Endothelial cell (in vitro differentiated cells): ENCODE data around the gene IL17RA. TPM values are rescaled to one million over a fixed set of nuclear protein-coding genes. Genes with fewer than 3 reads are reported as not detected.

Experiments used
- DNase-seq: peaks from one replicate; pipeline ENCODE4 v3.0.0; 2021; ENCODE audit warnings: low spot score
- H3K27ac Mint-ChIP-seq: one replicate; pipeline ENCODE4 v1.8.0; 2021; ENCODE audit warnings: mixed read lengths, inconsistent platforms; ENCODE audit not compliant: unreplicated experiment
- H3K27me3 Mint-ChIP-seq: one replicate; pipeline ENCODE4 v1.8.0; 2021; ENCODE audit warnings: mild to moderate bottlenecking, moderate library complexity, mixed read lengths, inconsistent platforms; ENCODE audit not compliant: unreplicated experiment
- H3K36me3 Mint-ChIP-seq: one replicate; pipeline ENCODE4 v1.8.0; 2021; ENCODE audit warnings: mild to moderate bottlenecking, low read depth, mixed read lengths, inconsistent platforms; ENCODE audit not compliant: unreplicated experiment
- H3K4me1 Mint-ChIP-seq: one replicate; pipeline ENCODE4 v1.8.0; 2021; ENCODE audit warnings: mild to moderate bottlenecking, mixed read lengths, inconsistent platforms; ENCODE audit not compliant: unreplicated experiment
- H3K4me3 Mint-ChIP-seq: one replicate; pipeline ENCODE4 v1.8.0; 2021; ENCODE audit warnings: mild to moderate bottlenecking, mixed read lengths, inconsistent platforms; ENCODE audit not compliant: unreplicated experiment
- H3K9me3 Mint-ChIP-seq: one replicate; pipeline ENCODE4 v1.8.0; 2021; ENCODE audit warnings: mixed read lengths, inconsistent platforms; ENCODE audit not compliant: unreplicated experiment
- CTCF ChIP-seq: fragments of 200-600 bp; sonication (generic); IDR thresholded peaks from one replicate; pipeline ENCODE4 v1.5.0; 2021; ENCODE audit warnings: antibody characterized with exemption; ENCODE audit not compliant: unreplicated experiment
- total RNA-seq: library from RNA; stranded (reverse); fragmentation: NEBNext Ultra II Directional; extraction: Animal tissue kit (Norgen Biotek cat#: 25700); gene quantifications from one replicate; pipeline ENCODE4 v1.2.1, GENCODE V29; 2021; ENCODE audit not compliant: unreplicated experiment

Gene IL17RA
- total RNA-seq, 1 donor from 2014 or later = 63.7 TPM

GRCh38 chr22:17113600-17113999 lies 28.8 kb downstream of the IL17RA start:
- Mint-ChIP-seq H3K27ac (no peak overlapping the region), H3K9me3 (no peaks in the 10 kb centered on the region), H3K4me3 (no peak overlapping the region), H3K27me3 (peaks cover 18% of the 10 kb centered on the region), H3K4me1 (peaks cover 55% of the 10 kb centered on the region), H3K36me3 (peaks cover 26% of the 10 kb centered on the region)
- TF ChIP-seq CTCF = no peak
- no peak for DNase-seq

DNA sequence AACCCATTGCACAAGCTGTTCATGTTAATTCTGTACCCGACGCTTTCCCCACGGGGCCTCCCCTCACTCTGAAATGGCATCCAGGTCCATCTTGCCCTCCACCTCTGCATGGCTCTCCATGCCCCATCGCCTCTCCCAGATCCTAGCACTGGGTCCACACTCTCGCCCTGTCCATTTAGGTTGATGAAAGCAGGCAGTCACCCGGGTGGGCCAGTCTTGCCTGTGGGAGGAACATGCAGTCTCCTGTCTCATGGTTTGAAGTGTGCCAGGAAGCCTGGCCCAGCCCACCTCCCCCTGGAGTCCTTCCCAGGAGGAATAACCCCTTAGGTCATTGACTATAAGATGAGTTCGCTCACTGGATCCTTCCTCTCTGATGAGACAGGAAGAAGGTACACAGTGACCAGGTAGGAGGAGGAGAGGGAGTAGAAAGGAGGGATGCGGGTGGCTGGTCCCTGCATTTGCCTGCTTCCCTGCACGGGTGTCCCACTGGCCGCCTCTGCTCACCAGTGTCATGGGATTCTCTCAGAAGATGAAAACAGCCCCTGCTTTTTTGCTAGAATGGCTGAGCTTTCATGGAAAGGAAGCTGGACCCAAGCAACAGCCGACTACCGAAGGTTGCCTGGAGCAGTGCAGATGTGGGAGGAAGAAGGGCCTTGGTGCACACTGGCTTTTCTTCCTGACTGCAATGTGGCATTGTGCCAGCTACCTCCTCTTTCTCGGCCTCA lies 29.5 kb downstream of the IL17RA start:
- Mint-ChIP-seq H3K4me3 (no peak overlapping the region), H3K36me3 (peaks cover 30% of the 10 kb centered on the region), H3K27ac (peak overlapping the region; percentile 33), H3K9me3 (no peaks in the 10 kb centered on the region), H3K27me3 (peaks cover 22% of the 10 kb centered on the region), H3K4me1 (peaks cover 60% of the 10 kb centered on the region)
- no peak for DNase-seq
- no peak for TF ChIP-seq CTCF

DNA sequence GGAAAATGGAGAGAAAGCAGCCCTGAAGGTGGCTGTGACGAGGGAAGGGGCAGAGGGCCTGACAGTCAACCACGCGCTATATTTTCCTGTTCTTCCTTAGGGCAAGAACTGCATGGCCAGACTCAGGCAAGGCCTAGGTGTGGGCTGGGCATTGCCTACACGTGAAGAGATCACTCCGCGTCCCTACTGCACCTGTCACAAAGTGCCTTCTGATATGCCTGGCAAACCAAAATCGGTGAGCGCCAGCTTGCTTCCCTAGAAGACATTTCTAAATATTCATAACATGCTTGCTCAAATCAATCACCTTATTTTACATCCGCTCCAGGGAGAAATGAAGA lies 30.1 kb downstream of the IL17RA start:
- Mint-ChIP-seq H3K9me3 (no peaks in the 10 kb centered on the region), H3K27me3 (peaks cover 20% of the 10 kb centered on the region), H3K4me1 (peaks cover 60% of the 10 kb centered on the region), H3K36me3 (peaks cover 28% of the 10 kb centered on the region), H3K4me3 (no peak overlapping the region), H3K27ac (no peak overlapping the region)
- no peak for DNase-seq
- TF ChIP-seq CTCF = no peak

- no peak for TF ChIP-seq CTCF
- Mint-ChIP-seq H3K4me1 (peaks cover 60% of the 10 kb centered on the region), H3K27me3 (peaks cover 18% of the 10 kb centered on the region), H3K4me3 (no peak overlapping the region), H3K36me3 (peaks cover 26% of the 10 kb centered on the region), H3K27ac (no peak overlapping the region), H3K9me3 (no peaks in the 10 kb centered on the region)
- no peak for DNase-seq
Observed at GRCh38 chr22:17115236-17115635, 30.4 kb downstream of the IL17RA start.

GRCh38 chr22:17115945-17116565 lies 31.3 kb downstream of the IL17RA start:
- Mint-ChIP-seq H3K9me3 (no peaks in the 10 kb centered on the region), H3K4me3 (peak overlapping the region; percentile 40), H3K4me1 (peaks cover 60% of the 10 kb centered on the region), H3K36me3 (peaks cover 25% of the 10 kb centered on the region), H3K27ac (peak overlapping the region; percentile 97), H3K27me3 (peaks cover 17% of the 10 kb centered on the region)
- no peak for DNase-seq
- TF ChIP-seq CTCF = no peak
